Measurements from ENCODE around the gene UTP15.

- TF ChIP-seq EP300 (IDR thresholded peaks at IDR 0.05) (no peak), CTCF (IDR thresholded peaks at IDR 0.05) (no peak)
Measured at GRCh38 chr5:73612799-73613198, 47.3 kb downstream of the UTP15 start.

Measured in gastroesophageal sphincter (tissue), 3 donors.